NCI-H2227 (cell line): ENCODE data around the gene SLX4IP.

ENCODE experiments used
- DNase-seq: peaks from one replicate; lab custom pipeline; 2025; ENCODE audit not compliant: unreplicated experiment; lab: John Stamatoyannopoulos, UW

The SLX4IP gene

DNA sequence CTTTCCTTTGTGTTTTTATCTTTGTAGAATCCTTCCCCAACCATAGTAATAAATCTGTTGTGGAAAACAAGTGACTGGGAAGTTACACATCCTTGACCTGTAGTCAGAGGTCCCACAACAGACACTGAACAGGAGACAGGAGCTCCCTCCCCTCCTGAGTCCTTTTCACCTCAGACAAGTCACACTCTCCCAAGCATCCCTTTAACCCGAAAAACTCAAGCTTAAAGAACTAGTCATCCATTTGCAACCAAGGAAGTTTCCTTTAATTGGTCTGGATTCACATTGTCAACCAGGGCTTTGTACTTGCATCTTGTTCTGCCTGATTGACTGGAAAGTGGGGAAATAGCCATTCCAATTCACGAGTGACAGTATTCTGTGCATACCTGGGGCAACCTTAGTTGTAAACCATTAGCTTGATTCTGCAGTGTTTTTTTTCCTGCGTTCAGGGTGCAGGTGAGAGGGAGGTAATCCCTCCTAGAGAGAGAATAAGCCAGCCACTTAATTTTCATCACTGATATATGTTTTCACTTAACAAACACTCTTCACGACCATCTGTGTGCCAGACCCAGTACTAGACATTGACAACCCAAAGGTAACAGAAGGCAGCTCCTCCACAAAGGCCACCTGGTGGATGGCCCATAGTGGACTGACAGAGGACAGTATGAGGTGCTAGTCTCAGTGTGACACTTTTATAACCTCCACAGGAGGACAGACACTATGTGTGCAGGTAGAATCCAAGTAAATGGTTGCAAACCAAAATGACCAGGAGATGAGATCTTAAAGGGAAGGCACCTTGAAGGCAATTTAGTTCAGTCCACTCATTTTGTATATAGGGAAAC, 112.4 kb downstream of the SLX4IP start:
- no peak for DNase-seq

DNA sequence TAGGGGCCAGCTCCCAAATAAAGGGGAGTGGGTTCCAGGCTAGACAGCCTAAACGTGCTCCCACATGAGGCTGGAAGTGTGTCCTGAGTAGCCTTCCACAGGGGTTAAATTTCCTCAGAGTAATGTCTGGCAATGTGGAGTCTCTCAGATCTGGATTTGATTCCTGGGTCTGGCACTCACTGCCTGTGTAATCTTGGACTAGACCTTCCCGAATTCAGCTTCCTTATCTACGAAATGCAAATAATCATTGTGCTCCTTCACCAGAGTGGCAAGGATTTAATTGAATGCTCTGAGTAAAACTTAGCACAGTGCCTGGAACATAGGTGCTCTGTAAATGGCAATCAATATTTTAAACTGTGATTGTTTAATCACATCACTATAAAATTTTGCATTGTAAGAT, 114.4 kb downstream of the SLX4IP start:
- no peak for DNase-seq

DNA sequence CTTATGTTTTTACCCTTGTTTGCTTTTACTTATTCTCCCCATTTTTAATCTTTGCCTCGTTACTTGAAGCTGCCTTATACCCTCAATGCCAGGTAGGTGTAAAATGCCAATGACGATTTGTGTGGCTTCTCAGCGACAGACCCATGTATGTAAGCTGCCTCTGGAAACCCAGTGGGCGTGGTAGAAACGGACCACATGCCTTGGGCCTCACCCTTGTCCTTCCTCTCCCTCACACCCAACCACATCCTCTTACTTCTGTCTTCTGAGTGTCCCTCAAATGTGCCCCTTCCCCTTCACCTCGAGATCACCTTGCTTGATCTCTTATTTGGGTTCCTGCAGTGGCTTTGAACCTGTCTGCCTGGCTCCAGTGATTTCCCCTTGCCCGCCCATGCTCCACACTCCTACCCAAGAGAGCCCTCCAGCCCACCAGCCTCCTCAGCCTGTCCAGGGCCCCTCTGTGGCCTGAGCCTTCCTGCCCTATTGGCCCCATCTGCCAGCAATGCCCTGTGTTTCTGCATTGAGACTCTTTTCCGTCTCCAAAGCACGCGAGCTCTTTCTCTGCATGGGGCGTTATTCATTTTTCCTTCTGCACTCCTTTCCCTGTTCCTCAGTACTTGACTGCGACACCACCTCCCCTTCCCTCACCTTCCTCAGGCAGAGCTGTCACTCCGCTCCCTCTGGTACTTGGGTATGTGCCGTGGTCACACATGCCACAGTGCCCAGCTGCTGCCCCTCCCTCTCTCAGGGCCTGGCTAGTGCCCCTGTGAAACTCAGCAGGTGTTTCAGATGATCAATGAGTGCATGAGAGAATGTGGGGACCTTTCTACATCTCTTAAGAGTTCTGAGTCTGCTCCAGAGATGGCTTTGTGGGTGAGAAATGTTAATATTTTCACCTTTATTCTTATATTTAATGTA, 115.4 kb downstream of the SLX4IP start:
- DNase-seq: no peak

DNA sequence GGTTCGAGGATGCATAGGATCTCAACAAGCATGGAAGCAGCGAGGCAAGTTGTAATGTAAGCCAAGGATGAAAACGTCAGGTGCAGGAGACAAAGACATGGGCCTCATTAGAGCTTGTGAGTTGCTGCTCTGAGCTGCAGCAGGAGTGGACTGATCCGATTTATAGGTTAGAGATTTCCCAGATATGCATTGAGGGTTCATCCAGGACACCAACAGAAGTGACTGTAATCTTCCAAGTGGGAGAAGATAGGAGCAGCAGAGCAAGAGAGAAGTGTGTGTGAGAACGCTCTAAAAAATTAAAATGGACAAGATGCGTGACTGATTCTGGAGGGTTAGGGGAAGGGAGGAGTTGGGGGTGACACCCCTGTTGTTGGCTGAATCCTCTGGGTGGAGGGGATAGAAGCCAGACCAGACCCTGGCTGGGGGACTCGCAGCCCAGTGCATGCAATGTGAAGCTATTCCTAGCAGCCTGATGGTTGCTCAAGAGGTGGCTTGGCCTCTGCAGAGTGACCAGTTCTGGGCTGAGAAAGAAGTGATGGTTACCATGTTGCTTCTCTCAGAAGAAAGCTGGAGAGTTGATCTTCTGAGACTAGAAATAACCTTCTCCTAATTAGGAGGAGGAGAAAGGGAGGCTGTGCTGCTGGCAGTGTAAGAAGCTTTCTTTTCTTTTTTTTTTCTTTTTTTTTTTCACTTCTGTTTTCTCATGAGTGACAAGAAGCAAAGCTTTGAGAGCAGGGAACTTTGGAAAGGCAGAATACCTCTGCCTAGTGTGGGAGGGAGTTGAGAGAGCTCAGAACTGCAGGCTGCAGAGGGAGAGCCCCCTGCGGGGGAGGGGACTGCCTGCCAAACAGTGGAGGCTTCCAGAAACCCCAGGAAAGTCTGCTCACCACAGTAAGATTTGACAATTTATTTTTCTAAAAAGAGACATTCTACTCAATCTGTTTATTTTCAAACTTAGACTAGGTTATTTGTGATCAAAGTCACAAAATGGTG, 116.9 kb downstream of the SLX4IP start:
- DNase-seq: no peak

DNA sequence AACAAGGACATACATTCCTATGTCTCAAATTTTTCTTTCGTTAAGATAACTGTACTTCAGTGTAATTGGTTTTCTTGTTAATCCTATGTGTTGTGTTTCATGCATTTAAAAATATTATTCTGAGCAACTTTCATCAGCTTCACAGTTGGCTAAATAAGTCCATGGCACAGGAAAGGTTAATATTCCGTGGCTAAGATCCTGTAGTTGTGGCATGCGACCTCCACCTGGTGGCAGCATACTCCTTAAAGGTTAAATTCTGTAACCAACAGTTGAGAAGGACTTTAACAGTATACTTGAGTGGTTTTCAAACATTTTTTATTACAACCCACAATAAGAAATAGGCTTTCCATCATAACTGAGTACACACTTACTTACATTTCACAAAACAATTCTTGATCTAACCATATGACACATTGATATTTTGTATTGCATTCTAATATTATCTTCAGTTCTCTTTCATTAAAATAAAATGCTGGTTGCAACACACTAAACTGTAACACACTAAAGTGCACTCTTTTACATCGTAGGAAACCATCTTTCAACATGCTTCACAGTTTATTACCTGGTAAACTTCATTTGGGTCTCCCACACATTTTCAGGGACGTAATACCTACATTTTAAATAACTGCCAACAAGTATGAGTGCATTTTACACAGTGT, 118.3 kb downstream of the SLX4IP start:
- peak; percentile 71 for DNase-seq

DNA sequence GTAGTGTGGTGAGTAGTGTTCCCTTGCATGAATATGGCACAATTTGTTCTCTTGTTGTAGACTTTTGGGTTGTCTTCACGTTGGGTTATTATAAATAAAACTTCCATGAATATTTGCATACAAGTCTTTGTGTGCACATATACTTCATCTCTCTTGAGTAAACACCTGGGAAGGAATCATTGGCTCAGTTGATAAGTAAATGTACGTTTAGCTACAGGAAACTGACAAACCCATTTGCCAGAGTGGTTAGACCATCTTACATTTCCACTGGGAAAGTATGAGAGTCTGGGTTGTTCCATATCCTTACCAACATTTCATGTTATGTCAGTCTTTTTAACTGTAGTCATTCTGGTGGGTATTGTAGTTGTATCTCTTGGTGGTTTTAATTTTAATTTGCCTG, 119.2 kb downstream of the SLX4IP start:
- no peak for DNase-seq

DNA sequence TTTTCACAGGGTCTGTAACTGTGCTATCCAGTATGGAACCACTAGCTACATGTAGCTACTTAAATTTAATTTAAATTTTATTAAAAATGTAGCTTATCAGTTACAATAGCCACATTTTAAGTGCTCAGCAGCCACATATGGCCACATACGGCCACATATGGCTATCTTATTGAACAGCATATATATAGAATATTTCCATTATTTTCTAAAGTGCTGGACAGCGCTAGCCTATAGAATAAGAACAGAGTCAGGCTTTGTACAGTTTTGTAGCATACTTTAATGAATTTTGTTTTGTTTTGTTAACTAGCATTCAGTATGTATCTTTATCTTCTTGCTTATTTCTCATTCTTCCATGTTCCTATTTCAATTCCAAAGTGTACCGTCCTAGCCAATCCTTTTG, 120.3 kb downstream of the SLX4IP start:
- DNase-seq: no peak

DNA sequence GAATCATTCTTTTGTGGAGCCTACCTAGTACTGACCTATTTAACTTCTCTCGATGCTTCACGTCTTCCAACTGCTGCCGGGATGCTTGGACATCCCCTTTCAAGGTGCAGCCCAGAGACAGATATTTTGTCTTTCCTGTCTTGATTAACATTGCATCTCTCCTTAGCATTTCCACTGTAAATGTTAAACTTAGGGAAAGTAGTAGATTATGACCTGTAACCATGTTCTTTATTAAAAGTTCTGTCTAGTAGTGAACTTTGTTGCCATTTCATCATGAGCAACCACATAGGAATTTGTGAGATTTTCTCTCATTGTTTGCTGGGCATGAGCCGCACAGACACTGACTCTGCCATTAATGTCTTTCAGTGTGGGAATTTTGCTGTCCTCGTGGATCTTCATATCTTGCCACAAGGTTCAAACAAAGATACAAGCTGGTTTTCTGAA, 120.8 kb downstream of the SLX4IP start:
- DNase-seq: no peak

DNA sequence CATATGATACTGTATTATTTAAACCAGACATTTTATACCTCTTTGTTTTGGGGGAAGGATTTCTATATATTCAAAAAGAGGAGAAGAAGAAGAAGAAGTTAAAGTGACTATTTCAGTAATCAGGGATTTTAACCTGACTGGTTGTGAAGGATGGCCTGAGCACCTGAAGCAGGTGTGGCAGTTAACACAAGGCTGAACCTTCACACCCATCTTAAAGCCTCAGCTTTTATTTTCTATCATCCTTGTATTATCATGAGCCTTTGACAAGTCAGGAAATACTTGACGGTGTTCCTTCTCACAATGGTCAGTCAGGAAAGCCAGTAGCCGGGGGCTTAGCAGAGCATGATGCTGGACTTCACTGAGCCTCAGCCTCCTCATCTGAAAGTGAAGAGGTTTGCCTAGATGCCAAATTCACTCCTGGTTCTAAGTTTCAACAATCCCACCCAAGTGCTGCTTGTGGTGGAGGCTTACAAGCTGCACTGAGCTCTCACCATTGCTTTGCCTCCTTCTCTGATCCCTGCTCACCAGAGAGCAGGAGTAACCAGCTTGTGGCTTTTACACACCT, 121.5 kb downstream of the SLX4IP start:
- DNase-seq: no peak

DNA sequence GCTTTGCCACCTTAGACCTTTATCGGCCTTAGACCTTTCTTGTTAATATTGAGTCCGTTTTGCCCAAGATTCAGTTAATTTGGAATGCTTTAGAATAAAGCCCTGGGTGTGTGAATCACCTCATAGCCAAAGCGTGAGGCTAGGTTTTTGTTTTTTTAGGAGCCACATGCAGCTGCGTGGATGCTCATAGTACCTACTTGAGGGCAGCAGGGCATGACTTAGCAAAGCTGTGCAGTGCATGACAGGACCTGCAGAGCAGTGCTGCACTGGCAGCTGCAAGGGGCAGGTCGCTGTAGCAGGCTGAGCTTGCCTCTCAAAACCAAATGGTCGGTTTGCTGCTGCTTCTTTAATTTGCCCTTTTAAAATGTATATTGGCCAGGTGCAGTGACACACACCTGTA, 122.6 kb downstream of the SLX4IP start:
- no peak for DNase-seq

DNA sequence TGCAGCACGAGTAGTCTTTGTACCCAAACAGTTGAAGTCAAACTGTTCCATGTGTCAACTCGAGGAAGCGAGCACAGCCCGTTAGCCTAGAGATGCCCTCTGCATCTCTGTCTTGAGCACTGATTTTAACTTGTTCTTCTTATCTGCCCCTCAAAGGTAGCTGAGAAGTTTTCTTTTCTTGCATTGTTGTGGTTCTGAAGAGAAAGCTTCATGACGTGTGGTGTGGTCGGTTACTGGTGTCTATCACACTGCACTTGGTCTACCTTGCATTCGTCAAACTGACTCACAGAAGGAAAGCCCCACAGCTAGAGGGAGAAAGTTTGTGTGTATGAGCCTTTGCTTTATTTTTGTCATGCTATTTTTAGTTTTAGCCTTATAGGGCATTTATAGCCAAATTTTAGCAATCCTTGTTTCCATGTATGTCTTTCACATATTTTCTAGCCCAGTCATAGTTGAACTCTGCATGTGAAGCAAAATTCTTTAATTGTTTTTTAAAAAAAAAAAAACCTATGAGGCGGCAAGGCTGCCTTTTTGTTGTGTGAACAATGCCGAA, 123.6 kb downstream of the SLX4IP start:
- no peak for DNase-seq

DNA sequence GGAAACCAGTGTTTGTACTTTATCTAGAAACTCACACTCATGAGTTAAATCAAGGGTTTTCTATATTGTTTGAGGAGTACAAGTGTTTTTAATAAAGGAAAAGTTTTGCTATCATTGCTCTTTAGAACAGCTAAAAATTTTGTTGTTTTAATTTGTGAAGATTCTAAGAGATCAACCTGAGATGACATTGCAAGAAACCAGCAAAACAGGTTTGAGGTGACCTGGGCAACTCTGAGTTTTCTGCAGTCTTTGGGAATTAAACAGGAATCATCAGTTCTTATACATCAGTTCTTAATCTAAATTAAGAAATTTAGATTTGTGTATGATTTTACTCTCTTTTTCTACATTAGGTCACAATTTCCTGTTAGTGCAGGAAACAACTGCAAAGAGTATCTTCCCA, 124.2 kb downstream of the SLX4IP start:
- no peak for DNase-seq

DNA sequence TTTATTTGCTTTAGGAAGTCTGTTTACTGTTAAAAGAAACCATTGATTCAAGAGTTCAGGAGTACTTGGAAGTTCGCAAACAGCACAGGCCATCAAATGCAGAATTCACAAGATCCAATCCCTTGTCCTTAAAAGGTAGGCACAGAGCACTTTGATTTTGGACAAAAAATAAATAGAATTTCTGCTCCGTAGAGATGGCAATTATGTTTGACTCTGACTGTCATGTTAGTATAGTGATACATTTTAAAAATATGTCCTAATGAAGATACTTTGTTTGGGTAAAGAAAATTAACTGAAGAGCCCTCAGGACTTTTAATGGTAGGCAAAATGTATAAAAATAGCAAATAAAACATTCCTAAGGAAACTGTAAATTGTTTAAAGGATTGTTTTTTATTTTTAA, 125.6 kb downstream of the SLX4IP start:
- DNase-seq: no peak

DNA sequence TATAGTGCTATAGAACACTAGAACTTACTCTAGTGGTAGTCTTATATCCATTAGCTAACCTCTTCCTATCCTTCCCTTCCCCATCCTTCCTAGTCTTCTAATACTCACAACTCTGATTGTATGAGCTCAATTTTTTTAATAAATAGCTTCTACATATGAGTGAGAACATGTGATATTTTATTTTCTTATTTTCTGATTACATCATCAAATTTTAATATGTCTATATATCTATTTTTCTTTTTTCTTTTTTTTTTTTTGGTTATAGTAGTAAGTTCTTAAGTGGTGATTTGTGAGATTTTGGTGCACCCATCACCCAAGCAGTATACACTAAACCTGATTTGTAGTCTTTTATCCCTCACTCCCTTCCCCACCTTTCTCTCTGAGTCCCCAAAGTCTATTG, 126.2 kb downstream of the SLX4IP start:
- no peak for DNase-seq

DNA sequence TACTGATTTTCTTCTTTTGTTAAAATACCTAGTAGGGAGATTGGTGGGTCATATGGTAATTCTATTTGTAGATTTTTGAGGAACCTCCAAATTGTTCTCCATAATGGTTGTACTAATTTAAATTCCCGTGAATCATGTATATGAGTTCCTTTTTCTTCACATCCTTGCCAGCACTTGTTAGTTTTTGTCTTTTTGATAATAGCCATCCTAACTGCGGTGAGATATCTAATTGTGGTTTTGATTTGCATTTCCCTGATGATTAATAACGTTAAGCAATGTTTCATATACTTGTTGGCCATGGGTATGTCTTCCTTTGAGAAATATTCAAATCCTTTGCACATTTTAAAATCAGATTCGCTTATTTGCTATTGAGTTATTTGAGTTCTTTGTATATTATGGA, 127.8 kb downstream of the SLX4IP start:
- no peak for DNase-seq

DNA sequence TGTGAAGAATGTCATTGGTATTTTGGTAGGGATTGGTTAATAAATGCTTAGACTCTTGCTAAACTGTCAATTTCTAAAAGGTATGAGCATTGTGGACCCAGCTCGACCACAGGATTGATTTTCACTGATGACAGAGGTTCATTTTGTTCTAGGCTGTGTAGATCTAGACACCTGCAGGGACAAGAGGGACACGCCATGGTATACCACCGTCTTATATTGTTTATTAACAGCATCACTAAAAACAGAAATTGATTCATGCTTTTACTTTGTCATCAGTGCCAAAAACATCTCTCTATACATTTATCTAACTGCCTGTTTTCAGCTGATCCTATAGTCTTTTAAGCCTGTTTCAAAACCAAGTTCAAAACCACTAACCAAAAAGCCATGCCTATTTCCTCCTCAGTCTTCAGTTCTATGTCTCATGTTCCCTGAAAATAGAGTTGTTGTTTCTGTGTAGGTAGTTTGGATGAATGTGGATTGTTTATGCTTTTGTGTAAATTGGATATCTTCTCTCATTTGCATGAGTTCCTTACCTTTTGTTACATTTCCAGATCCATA, 128.9 kb downstream of the SLX4IP start:
- no peak for DNase-seq

DNA sequence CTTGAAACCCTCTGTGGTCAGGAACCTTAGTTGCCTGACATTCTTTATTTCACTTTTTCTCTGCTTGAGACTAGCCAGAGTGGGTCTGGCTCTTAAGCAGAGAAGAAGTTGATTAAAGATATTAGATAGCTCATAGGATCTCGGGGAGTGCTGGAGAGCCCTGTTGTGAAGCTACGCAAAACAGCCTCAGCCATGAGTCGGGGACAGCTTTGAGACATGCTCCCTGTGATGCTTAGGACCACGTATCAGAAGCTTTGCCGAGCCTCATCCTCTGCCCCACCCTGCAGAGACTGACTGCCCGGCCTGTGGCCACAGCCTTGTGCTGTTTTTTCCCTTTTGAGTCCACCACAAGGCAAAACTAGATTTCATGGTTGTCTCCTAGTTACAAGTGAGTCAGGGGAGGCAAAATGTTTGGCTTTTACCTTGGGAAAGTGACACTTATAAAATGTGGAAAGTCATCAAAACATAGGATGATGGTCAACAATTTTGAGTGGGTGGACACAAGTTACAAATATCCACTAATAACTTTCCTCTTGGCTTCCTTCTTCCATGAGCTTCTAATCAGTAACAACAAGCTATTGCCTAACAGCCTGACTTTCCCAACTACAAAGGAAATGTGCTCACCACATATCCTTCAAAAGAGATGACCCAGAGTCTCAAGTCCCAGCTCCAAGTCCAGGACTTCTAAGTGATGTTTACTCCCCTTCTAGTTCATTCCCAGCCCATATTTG, 130.3 kb downstream of the SLX4IP start:
- no peak for DNase-seq
